Mononuclear cell (primary cell): ENCODE data around the gene NHLH2. TPM values are rescaled to one million over a fixed set of nuclear protein-coding genes. Genes with fewer than 3 reads are reported as not detected.

ENCODE experiments used
- H3K27me3 ChIP-seq: 2 replicates; pipeline ENCODE4 v1.6.0; 2011; ENCODE audit warnings: low read length, control low read depth; ENCODE audit not compliant: insufficient read depth
- H3K4me1 ChIP-seq: 2 replicates; pipeline ENCODE4 v1.5.1; 2011; ENCODE audit warnings: mild to moderate bottlenecking, low read length, control low read depth; ENCODE audit not compliant: insufficient read depth
- H3K4me3 ChIP-seq: 2 replicates; pipeline ENCODE4 v1.5.1; 2011; ENCODE audit warnings: mild to moderate bottlenecking, low read length, moderate library complexity
- H3K9me3 ChIP-seq: 2 replicates; pipeline ENCODE4 v1.5.1; 2011; ENCODE audit warnings: low read depth, mild to moderate bottlenecking, control low read depth, low read length
- total RNA-seq: library from RNA; depleted of rRNA; stranded (reverse); fragments of >200 nt; gene quantifications from one replicate; pipeline ENCODE4 v1.2.3, GENCODE V29; 2012

Gene NHLH2
- total RNA-seq, 1 donor, result not detected

- H3K9me3 ChIP-seq, result no peaks in the 10 kb centered on the region
- peaks cover 33% of the 10 kb centered on the region for H3K4me1 ChIP-seq
- H3K27me3 ChIP-seq, result peaks cover 24% of the 10 kb centered on the region
- H3K4me3 ChIP-seq, result peak overlapping the region; percentile 10
These were observed 12.6 kb downstream of the NHLH2 start for GRCh38 chr1:115828101-115829022.

GRCh38 chr1:115827452-115828044 lies 13.4 kb downstream of the NHLH2 start:
- Histone ChIP-seq H3K4me1 (peaks cover 33% of the 10 kb centered on the region), H3K27me3 (peaks cover 24% of the 10 kb centered on the region), H3K4me3 (no peak overlapping the region), H3K9me3 (no peaks in the 10 kb centered on the region)

- Histone ChIP-seq H3K9me3 (no peaks in the 10 kb centered on the region), H3K4me3 (no peak overlapping the region), H3K4me1 (peaks cover 33% of the 10 kb centered on the region), H3K27me3 (peaks cover 24% of the 10 kb centered on the region)
These were observed 14.3 kb downstream of the NHLH2 start for GRCh38 chr1:115826628-115827027.

- no peak overlapping the region for H3K4me3 ChIP-seq
- peaks cover 9% of the 10 kb centered on the region for H3K27me3 ChIP-seq
- H3K4me1 ChIP-seq, result peaks cover 13% of the 10 kb centered on the region
- H3K9me3 ChIP-seq, result no peaks in the 10 kb centered on the region
These were observed 18.8 kb downstream of the NHLH2 start for GRCh38 chr1:115822117-115822516.

- Histone ChIP-seq H3K4me1 (peaks cover 11% of the 10 kb centered on the region), H3K27me3 (no peaks in the 10 kb centered on the region), H3K9me3 (no peaks in the 10 kb centered on the region), H3K4me3 (no peak overlapping the region)
These were observed 25.2 kb downstream of the NHLH2 start for GRCh38 chr1:115815694-115816093.

- Histone ChIP-seq H3K4me1 (peaks cover 11% of the 10 kb centered on the region), H3K27me3 (no peaks in the 10 kb centered on the region), H3K9me3 (no peaks in the 10 kb centered on the region), H3K4me3 (no peak overlapping the region)
These were observed 26.1 kb downstream of the NHLH2 start for GRCh38 chr1:115814685-115815398.

GRCh38 chr1:115813727-115814126 lies 27.2 kb downstream of the NHLH2 start:
- H3K9me3 ChIP-seq, result no peaks in the 10 kb centered on the region
- H3K4me3 ChIP-seq, result no peak overlapping the region
- H3K4me1 ChIP-seq, result peaks cover 16% of the 10 kb centered on the region
- H3K27me3 ChIP-seq, result no peaks in the 10 kb centered on the region

- H3K4me1 ChIP-seq, result peaks cover 21% of the 10 kb centered on the region
- no peaks in the 10 kb centered on the region for H3K9me3 ChIP-seq
- H3K4me3 ChIP-seq, result no peak overlapping the region
- peaks cover 2% of the 10 kb centered on the region for H3K27me3 ChIP-seq
These were observed 29.6 kb downstream of the NHLH2 start for GRCh38 chr1:115811140-115811828.

GRCh38 chr1:115810609-115811008 lies 30.3 kb downstream of the NHLH2 start:
- H3K4me1 ChIP-seq, result peaks cover 21% of the 10 kb centered on the region
- H3K27me3 ChIP-seq, result peaks cover 2% of the 10 kb centered on the region
- H3K4me3 ChIP-seq, result no peak overlapping the region
- H3K9me3 ChIP-seq, result no peaks in the 10 kb centered on the region

- no peaks in the 10 kb centered on the region for H3K9me3 ChIP-seq
- H3K4me3 ChIP-seq, result no peak overlapping the region
- H3K27me3 ChIP-seq, result peaks cover 2% of the 10 kb centered on the region
- peaks cover 21% of the 10 kb centered on the region for H3K4me1 ChIP-seq
These were observed 31.1 kb downstream of the NHLH2 start for GRCh38 chr1:115809847-115810246.

- Histone ChIP-seq H3K27me3 (peaks cover 2% of the 10 kb centered on the region), H3K4me1 (peaks cover 19% of the 10 kb centered on the region), H3K4me3 (no peak overlapping the region), H3K9me3 (no peaks in the 10 kb centered on the region)
These were observed 31.9 kb downstream of the NHLH2 start for GRCh38 chr1:115809076-115809475.

GRCh38 chr1:115807723-115808122 lies 33.2 kb downstream of the NHLH2 start:
- peaks cover 10% of the 10 kb centered on the region for H3K4me1 ChIP-seq
- H3K27me3 ChIP-seq, result peaks cover 2% of the 10 kb centered on the region
- no peaks in the 10 kb centered on the region for H3K9me3 ChIP-seq
- H3K4me3 ChIP-seq, result no peak overlapping the region

GRCh38 chr1:115805597-115805996 lies 35.3 kb downstream of the NHLH2 start:
- no peaks in the 10 kb centered on the region for H3K9me3 ChIP-seq
- H3K4me1 ChIP-seq, result peaks cover 10% of the 10 kb centered on the region

GRCh38 chr1:115802416-115802815 lies 38.5 kb downstream of the NHLH2 start:
- Histone ChIP-seq H3K27me3 (peaks cover 2% of the 10 kb centered on the region), H3K4me3 (no peak overlapping the region), H3K9me3 (no peaks in the 10 kb centered on the region), H3K4me1 (no peaks in the 10 kb centered on the region)

More at GRCh38 chr1:115805597-115805996, 35.3 kb downstream of the NHLH2 start:
- peaks cover 2% of the 10 kb centered on the region for H3K27me3 ChIP-seq
- no peak overlapping the region for H3K4me3 ChIP-seq
